A549 treated with DMSO at 1 μM for 4 hours (cell line): ENCODE measurements around the gene AKR1E2. TPM values are rescaled to one million over a fixed set of nuclear protein-coding genes. Genes with fewer than 3 reads are reported as not detected.

ENCODE experiments used
- total RNA-seq: library from RNA; stranded (reverse); fragments of 200-300 nt; extraction: Qiagen RNA extraction; gene quantifications from 5 replicates; pipeline ENCODE4 v1.2.3, GENCODE V29; 2022; ENCODE audit warnings: low read depth

The AKR1E2 gene
- 6.2 to 9.8 TPM (median 8.6 TPM) in 5 replicates for total RNA-seq

DNA sequence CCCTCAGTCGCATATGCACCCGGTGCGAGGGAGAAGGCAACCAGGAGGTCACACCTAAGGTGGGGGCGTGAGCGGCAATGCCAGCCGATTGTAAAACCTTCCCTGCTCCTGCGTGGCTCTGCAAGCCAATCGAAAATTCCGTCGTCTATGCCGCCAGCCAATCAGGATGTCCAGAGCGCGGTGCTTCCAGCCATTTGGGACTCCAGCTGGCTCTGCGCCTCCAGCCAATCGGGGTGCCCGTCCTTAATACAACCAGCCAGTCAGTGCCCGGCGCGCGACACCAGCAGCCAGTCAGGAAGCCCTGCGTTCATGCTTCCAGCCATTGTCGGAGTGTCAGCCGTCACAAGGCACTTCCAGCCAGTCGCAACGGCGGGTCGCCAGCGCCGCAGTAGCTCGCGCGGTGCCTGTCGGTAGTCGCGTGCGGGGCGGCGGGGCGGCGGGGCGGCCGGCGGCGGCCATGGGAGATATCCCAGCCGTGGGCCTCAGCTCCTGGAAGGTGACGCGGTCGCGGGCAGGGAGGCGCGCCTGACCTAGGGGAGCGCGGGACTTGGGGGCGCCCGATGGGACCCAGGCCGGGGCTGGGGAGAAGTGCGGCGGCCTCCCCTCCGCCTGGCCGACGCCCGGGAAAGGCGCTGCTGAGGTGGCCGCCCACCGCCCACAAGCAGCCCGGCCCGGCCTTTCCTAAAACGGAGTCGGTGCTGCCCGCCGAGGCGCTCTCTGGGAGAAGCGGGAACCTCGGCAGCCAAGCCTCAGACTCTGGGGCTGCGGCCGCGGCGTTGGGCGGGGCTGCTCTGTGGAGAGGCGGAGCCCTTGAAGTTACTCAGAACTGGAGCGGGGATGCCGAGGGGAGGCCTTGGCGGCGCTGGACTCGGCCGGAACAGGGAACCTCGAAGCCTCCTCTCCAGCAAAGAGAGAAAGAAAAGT, at the start of gene AKR1E2:
Gene AKR1E2 (plus strand): TSS at position 340 of the 924 bp plus-strand sequence. CDS start 118 bp downstream, at position 458.

Other genes with a start within 250 kb of the AKR1E2 start
- gene AKR1C1, start 137.2 kb downstream of the AKR1E2 start, total RNA-seq, result 439 to 635 TPM (median 596 TPM) in 5 replicates
- gene AKR1C2, start 177.7 kb downstream of the AKR1E2 start, total RNA-seq, result 3,009 to 3,482 TPM (median 3,389 TPM) in 5 replicates